NCI-H226 (cell line): ENCODE data around the gene EYA2.

Experiments used
- DNase-seq: peaks from one replicate; pipeline ENCODE4 v3.0.0-alpha.2; 2015

Gene EYA2

GRCh38 chr20:47122560-47122959 is 227.9 kb downstream of the EYA2 start:
- DNase-seq = no peak

DNA sequence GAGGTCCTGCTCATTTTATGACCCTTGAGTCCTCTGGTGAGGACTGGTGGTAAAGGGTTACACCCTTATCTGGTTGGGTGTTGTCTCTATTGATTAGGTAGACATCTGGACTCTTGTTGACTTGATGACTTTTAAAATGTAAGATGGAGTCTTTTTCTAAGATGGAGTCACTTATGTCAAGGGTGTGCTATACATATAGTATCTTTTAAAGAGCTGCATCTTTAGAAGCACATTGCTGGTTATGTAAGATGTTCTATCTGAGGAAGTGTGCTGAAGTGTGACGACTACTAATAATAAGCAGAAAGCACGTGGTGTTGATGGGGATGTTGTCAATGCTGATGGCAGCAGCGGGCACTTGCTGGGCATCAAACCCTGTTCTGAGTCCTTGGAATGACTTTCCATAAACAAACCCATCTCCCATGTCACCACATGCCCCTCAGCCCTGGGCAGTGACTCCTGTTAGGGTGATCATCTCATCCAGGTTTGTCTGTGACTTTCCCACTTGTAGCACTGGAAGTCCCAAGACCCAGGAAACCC is 229.6 kb downstream of the EYA2 start:
- no peak for DNase-seq

DNA sequence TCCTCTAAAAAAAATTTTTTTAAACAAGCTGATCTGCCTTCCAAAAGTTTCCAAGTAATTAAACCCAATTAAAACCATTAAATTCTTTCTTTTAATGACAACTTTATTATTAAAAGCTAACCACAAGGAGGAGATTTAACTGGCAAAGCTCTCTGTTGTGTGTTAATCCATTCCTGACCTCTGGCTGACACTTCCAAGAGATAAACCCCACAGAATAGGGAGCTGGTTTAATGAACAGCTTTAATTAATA is 230.8 kb downstream of the EYA2 start:
- DNase-seq = no peak

DNA sequence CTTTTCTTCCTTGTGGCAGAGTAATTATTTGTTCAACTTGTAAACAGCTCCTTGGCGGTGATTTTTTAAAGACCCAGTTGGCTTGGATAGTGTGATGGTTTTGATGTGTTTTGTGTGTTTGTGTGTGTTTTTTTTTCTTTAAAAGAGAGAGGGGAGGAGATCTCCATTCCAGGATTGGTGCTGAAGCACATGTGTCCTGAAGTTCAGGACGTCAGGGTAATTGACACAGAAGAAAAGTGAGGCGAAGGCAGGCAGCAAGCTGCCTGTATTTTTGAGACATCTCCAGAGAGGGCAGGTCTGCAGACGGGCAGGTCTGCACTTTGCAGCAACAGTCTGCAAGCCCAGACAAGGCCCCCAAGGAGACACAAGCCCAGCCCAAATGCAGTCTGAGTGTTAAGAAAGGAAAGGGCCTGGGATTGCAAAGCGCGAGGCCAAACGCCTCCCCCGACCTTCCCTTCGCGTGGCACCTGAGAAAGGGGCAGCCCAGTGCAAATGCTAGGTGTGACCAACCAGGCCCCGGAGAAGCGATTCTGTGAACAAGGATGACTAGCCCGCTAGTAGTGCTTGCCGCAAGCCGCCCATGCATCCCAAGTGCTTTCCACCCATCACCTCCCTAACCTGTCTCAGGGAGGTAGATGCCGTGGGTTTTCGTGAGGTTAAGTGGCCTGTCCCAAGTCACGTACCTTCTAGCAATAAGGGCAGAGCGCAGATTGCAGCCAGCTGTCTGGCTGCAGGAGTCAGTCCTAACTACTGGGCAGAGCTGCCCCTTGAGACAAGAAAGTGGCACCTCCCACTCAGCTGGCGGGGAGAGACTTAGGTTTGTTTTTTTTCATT is 231.3 kb downstream of the EYA2 start:
- DNase-seq = no peak

- DNase-seq = peak; percentile 26
Observed at GRCh38 chr20:47126709-47127108, 232.1 kb downstream of the EYA2 start.

GRCh38 chr20:47127546-47127945 is 232.9 kb downstream of the EYA2 start:
- no peak for DNase-seq

GRCh38 chr20:47127999-47128398 is 233.4 kb downstream of the EYA2 start:
- no peak for DNase-seq

DNA sequence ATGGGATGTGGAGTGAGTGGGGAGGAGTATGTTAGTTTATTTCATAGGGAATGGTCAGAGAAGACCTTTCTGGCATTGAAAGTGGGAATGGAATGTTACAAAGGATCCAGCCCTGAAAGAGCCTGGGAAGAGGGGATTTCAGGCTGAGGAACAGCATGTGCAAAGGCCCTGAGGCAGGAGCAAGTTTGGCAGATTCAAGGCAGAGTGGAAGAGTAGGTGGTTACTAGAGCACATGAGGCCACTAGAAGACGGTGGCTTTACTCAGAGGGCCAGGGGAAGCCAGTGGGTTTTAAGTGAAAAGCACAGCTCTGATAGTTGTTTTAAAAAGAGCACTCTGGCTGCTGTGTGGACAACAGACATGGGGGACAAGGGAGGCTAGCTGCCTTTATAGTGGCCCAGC is 234.7 kb downstream of the EYA2 start:
- DNase-seq = no peak

DNA sequence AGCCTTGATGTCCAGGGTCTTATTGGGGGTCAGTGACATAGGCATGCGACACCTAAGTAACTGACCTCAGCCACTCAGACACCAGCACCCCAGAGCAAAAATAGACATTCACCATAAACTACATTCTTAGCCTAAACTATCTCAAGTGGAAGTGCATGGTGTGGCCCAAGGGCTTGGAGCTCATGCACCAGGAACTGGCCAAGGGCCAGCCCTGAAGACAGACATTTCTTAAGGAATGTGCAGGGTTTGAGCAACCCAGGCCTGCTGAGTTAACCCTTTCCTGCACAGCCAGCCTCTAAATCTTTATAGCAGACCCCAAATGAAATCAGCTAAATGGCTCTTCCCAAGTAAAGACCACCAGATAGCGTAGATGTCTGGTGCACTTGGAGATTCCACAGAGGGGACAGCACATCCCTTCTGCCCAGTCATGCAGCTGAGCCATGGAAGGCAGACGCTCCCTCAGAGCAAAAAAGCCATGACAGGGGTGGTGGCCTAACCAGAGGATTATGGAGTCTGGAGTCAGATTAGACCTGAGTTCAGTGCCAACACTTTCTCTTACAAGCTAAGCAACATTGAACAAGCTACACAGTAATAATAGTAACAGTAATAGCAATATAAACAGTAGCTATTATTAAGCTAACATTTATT is 239.3 kb downstream of the EYA2 start:
- peak; percentile 82 for DNase-seq

- no peak for DNase-seq
Observed at GRCh38 chr20:47136782-47137181, 242.1 kb downstream of the EYA2 start.

DNA sequence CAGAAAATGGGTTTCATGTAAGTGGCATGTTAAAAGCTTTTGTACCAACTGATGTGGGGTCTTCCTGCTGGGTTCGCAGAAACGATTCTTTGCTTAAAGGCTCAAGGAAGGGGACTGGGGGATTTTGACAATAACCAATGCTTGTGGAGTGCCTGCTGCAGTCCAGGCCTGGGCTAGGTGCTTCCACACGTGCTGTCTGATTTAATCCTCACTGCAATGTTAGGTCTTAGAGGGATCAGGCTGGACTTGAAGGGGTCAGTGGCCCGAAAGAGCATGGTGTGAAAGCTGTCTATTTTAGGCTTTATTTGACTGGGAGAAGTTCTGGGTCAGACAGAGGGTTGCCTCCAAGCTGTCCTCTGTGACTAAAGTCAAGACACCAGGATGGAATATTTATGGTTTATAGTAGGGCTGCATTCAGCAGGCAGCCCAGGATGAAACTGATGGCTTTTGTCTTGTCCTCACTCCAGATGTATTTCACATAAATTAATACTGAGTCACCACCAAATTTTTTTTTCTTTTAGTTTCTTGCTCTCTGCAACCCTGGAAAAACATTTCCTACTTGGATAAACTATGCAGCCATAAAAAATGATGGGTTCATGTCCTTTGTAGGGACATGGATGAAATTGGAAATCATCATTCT is 242.7 kb downstream of the EYA2 start:
- no peak for DNase-seq

DNA sequence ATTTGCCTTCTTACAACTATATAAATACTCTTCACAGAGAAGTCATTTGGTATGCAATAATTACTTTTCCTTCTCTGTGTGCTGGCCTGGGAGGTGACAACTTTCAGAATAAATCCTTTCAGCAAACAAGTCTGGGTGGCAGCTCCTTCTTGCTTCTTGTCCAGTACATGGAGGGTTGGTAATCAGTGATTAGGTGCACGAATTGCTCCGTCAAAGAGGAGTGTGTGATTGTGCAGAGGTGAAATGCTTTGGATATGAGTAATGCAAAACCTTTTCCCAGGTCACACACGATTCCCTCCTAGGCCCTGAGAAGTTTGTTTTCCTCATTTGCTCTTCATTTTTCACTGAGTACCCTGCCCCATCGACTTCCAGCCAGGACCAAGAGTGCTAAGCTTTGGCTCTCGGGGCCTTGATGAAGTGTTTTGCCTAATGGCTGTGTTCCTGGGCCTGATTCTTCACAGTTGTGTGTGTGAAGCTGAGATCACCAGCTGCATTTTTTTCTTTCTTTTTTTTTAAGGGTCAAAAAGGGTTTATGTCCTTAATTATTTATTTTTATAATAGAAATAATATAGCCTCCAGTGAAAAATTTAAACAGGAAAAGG is 245.4 kb downstream of the EYA2 start:
- peak; percentile 36 for DNase-seq

DNA sequence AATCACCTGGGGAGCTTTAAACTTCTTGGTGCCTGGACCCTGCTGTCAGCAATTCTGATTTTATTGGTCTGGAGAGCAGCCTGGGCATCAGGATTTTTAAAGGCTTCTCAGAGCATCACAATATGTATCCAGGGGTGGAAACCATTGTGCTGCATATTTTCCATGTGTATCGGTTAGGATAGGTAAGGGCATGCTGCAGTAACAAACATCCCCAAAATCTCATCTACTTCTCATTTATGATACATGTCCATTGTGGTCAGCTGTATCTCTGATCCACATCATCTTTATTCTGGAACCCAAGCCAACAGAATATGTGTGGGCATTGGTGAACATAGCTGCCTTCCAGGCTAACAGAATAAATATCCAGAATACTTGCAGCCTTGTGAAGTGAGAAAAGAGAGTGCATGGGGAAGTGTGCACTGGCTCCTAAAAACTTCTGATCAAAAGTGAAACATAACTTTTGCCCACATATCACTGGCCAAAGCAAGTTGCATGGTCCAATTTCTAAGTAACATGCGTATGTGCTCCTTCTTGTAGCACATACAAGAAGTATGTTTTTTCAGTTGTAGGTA is 246.8 kb downstream of the EYA2 start:
- no peak for DNase-seq

- DNase-seq = no peak
Observed at GRCh38 chr20:47141941-47142773, 247.5 kb downstream of the EYA2 start.

DNA sequence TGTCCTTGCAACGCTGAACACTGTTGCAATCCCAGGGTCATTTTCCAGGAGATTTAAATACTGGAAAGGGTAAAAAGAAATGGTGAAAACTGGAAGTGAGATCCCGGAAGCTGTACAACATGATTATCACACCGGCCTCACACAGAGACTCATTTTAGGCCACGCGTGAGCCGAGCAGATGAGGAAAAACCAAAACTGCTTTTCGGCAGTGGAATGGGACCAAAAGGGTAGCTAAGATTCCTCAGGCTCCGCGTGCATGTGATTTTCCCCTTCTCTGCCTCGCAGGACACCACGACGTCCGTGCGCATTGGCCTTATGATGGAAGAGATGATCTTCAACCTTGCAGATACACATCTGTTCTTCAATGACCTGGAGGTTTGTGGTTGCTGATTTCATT is 248.1 kb downstream of the EYA2 start:
- no peak for DNase-seq

- DNase-seq = no peak
Observed at GRCh38 chr20:47143657-47144056, 249.0 kb downstream of the EYA2 start.

DNA sequence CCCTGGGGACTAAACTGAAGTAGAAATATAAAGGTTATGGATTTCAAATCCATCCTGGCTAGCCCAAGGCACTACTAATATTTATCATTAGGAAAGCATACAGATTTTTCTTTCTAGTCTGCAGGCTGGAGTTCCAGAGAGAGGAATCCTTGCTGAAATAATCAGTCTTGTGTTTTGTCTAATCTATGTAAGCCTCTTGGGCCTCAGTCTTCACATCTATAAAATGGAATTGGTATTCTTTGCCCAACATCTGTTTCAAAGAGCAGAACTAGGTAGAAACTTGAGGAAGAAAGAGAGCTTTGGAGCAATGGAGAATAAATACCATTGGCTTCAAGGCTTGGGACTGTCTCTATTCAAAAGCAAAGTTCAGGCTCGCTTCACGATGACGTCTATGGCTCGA is 249.8 kb downstream of the EYA2 start:
- DNase-seq = no peak

DNA sequence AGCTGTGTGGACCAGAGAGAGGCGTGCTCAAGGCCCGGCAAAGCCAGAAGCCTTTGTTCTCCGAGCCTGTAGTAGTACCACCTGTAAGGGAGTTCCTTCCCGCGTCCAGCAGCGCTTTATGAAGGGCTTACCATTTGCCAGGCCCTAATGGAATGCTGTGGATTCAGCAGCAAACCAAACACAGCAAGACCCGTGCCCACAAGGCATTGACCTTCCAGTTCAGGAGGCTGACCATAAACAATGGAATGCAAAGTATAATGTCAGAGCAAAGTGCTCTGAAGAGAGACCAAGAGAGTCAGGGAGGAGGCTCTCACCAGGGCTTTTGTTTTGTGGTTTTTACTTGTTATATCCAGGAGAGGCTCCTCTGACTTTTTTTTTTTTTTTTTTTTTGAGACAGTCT is 252.0 kb downstream of the EYA2 start:
- peak; percentile 81 for DNase-seq

- no peak for DNase-seq
Observed at GRCh38 chr20:47148059-47148458, 253.4 kb downstream of the EYA2 start.

GRCh38 chr20:47149939-47150338 is 255.3 kb downstream of the EYA2 start:
- no peak for DNase-seq

DNA sequence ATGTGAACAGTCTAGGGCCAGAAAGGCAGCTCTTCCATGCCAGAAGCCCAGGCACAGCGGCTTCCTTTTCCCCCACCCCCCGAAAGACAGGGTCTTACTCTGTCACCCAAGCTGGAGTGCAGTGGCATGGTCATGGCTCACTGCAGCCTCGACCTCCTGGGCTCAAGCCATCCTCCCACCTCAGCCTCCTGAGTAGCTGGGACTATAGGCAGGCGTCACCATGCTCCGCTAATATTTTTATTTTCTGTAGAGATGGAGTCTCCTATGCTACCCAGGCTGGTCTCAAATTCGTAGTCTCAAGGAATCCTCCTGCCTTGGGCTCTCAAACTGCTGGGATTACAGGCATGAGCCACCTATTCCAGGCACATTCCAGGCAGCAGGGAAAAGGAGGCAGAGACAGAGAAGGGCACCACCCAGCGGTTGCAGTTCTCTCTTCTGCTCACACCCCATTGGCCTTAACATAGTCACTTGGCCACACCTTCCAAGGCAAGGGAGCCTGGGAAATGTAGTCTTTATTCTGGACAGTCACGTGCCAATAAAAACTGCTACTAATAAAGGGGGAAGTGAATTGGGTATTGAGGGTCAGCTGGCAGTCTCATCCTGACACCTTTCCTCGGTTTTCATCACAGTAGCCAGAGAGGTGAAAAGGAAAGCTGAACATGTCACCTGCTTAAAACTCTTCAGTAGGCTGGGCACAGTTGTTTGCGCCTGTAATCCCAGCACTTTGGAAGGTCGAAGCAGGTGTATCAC is 255.9 kb downstream of the EYA2 start:
- DNase-seq = peak; percentile 65

DNA sequence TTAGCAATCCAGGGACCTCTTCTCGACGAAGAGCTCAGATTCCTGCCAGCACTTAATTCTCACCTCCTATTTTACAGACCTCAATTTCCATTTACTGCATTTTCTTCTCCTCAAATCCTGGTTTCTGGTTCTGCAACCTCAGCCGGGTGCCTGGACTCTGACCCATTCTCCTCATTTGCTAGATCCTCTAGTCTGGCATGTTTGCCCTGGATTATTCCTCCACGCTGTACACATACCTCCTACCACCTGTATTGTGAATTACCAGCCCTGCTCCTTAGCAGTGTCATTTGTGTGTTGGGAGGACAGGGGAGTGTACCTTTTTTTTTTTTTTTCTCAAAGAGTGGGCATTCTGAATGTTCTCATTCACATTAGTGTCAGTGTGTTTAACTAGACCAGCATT is 257.4 kb downstream of the EYA2 start:
- no peak for DNase-seq
